ENCODE data around the gene NEK1. TPM values are rescaled to one million over a fixed set of nuclear protein-coding genes. Genes with fewer than 3 reads are reported as not detected.
"Not testable (repeated sequence)": the region's sequence is repeated elsewhere in the genome, so short reads cannot be mapped to it uniquely, and the experiment has no call there.

The NEK1 gene
- total RNA-seq, 4 donors from 2014 or later = 66.9 to 100 (median 90.5) TPM

GRCh38 chr4:169458575-169458974 lies 153.8 kb downstream of the NEK1 start:
- Histone ChIP-seq H3K27ac (no peak overlapping the region), H3K4me3 (no peak overlapping the region), H3K4me1 (no peaks in the 10 kb centered on the region), H3K36me3 (peaks cover 0 to 63% (median 0%) of the 10 kb centered on the region in 3 donors), H3K9me3 (peaks cover 0 to 14% (median 3%) of the 10 kb centered on the region in 4 donors), H3K27me3 (no peaks in the 10 kb centered on the region)
- TF ChIP-seq POLR2A (IDR thresholded peaks at IDR 0.05) (no peak), EP300 (IDR thresholded peaks at IDR 0.05) (no peak)
- DNase-seq (ENCODE audit: low spot score in 2 of 2) = no peak

GRCh38 chr4:169452644-169453043 lies 159.7 kb downstream of the NEK1 start:
- not testable (repeated sequence) for DNase-seq (ENCODE audit: low spot score in 2 of 2); H3K4me3 ChIP-seq
- 67 to 81% methylated on average over 1 of the region's 1 CpG for WGBS, 2 donors

GRCh38 chr4:169448935-169449334 lies 163.4 kb downstream of the NEK1 start:
- Histone ChIP-seq H3K9me3 (peaks cover 0 to 54% (median 4%) of the 10 kb centered on the region in 4 donors), H3K36me3 (peaks cover 0 to 80% (median 0%) of the 10 kb centered on the region in 3 donors)
- not testable (repeated sequence) for H3K27me3 ChIP-seq; DNase-seq (ENCODE audit: low spot score in 2 of 2); H3K27ac ChIP-seq; H3K4me1 ChIP-seq; H3K4me3 ChIP-seq
- 87 to 89% methylated on average over 8 to 10 of the region's 10 CpGs for WGBS, 2 donors

More at GRCh38 chr4:169452644-169453043, 159.7 kb downstream of the NEK1 start:
- H3K36me3 ChIP-seq = peaks cover 0 to 66% (median 0%) of the 10 kb centered on the region in 3 donors
- H3K9me3 ChIP-seq = peaks cover 0 to 35% (median 3%) of the 10 kb centered on the region in 4 donors
- not testable (repeated sequence) for H3K27me3 ChIP-seq, H3K4me1 ChIP-seq, H3K27ac ChIP-seq

GRCh38 chr4:169446824-169447223 lies 165.6 kb downstream of the NEK1 start:
- H3K4me1 ChIP-seq = no peaks in the 10 kb centered on the region
- no peak for TF ChIP-seq EP300 (IDR thresholded peaks at IDR 0.05)
- TF ChIP-seq POLR2A (IDR thresholded peaks at IDR 0.05) = no peak
- no peak for TF ChIP-seq CTCF (IDR thresholded peaks at IDR 0.05)
- H3K27me3 ChIP-seq = no peaks in the 10 kb centered on the region
- H3K36me3 ChIP-seq = peaks cover 0 to 77% (median 0%) of the 10 kb centered on the region in 3 donors
- no peak for DNase-seq (ENCODE audit: low spot score in 2 of 2)
- H3K4me3 ChIP-seq = no peak overlapping the region
- 95 to 96% methylated on average over 4 of the region's 4 CpGs for WGBS, 2 donors
- no peak overlapping the region for H3K27ac ChIP-seq
- H3K9me3 ChIP-seq = peaks cover 0 to 59% (median 5%) of the 10 kb centered on the region in 4 donors

- no peak for TF ChIP-seq CTCF (IDR thresholded peaks at IDR 0.05)
- TF ChIP-seq EP300 (IDR thresholded peaks at IDR 0.05) = no peak
- no peak for TF ChIP-seq POLR2A (IDR thresholded peaks at IDR 0.05)
- H3K36me3 ChIP-seq = peaks cover 0 to 72% (median 0%) of the 10 kb centered on the region in 3 donors
- H3K4me3 ChIP-seq = no peak overlapping the region
- H3K4me1 ChIP-seq = peaks cover 0 to 25% (median 6%) of the 10 kb centered on the region in 4 donors
- H3K27ac ChIP-seq = no peak overlapping the region
- WGBS, 2 donors = 93 to 96% methylated on average over 1 of the region's 1 CpG
- no peak for DNase-seq (ENCODE audit: low spot score in 2 of 2)
- H3K27me3 ChIP-seq = no peaks in the 10 kb centered on the region
- peaks cover 0 to 43% (median 5%) of the 10 kb centered on the region in 4 donors for H3K9me3 ChIP-seq
These were observed 168.6 kb downstream of the NEK1 start for GRCh38 chr4:169443748-169444147.

- Histone ChIP-seq H3K9me3 (peaks cover 0 to 25% (median 2%) of the 10 kb centered on the region in 4 donors), H3K27ac (no peak overlapping the region), H3K27me3 (no peaks in the 10 kb centered on the region), H3K4me3 (no peak overlapping the region), H3K4me1 (peaks cover 0 to 29% (median 8%) of the 10 kb centered on the region in 4 donors), H3K36me3 (peaks cover 0 to 46% (median 0%) of the 10 kb centered on the region in 3 donors)
- DNase-seq (ENCODE audit: low spot score in 2 of 2) = peak; percentile 19 to 24
- WGBS, 2 donors = 69 to 70% methylated on average over 3 of the region's 3 CpGs
- TF ChIP-seq POLR2A (IDR thresholded peaks at IDR 0.05) (no peak), EP300 (IDR thresholded peaks at IDR 0.05) (no peak), CTCF (IDR thresholded peaks at IDR 0.05) (no peak)
These were observed 171.9 kb downstream of the NEK1 start for GRCh38 chr4:169440446-169440845.

GRCh38 chr4:169439244-169439643 lies 173.1 kb downstream of the NEK1 start:
- Histone ChIP-seq H3K4me3 (no peak overlapping the region), H3K4me1 (peaks cover 0 to 29% (median 8%) of the 10 kb centered on the region in 4 donors), H3K9me3 (peaks cover 0 to 13% (median 2%) of the 10 kb centered on the region in 4 donors), H3K27ac (no peak overlapping the region), H3K36me3 (peaks cover 0 to 34% (median 0%) of the 10 kb centered on the region in 3 donors), H3K27me3 (no peaks in the 10 kb centered on the region)
- no peak for TF ChIP-seq POLR2A (IDR thresholded peaks at IDR 0.05)
- no peak for TF ChIP-seq CTCF (IDR thresholded peaks at IDR 0.05)
- TF ChIP-seq EP300 (IDR thresholded peaks at IDR 0.05) = peak in 1 of 2 donors; percentile 20
- no peak for DNase-seq (ENCODE audit: low spot score in 2 of 2)
- WGBS, 2 donors = 21 to 33% methylated on average over 1 of the region's 1 CpG
